Panc1 (cell line): ENCODE results near the gene MAB21L2. TPM values are rescaled to one million over a fixed set of nuclear protein-coding genes. Genes with fewer than 3 reads are reported as not detected.

Experiments
- ATAC-seq: fragments of 200-7000 bp; cut with Tn5 transposase; 2 replicates; pipeline ENCODE4 v1.9.1; 2020; ENCODE audit warnings: mild to moderate bottlenecking, moderate library complexity
- BruUV-seq: library from RNA; stranded (reverse); fragments of 400-500 nt; replicated peaks from 2 replicates; lab custom pipeline; 2021; lab: Mats Ljungman, UMichigan
- CTCF ChIA-PET: fragments of 300-600 bp; sonication (Branson Sonifier 250); formaldehyde crosslinking; loops from one replicate; lab custom pipeline; 2022; ENCODE audit warnings: antibody characterized with exemption; lab: Charles Lee
- POLR2A ChIA-PET: fragments of 300-600 bp; sonication (Branson Sonifier 250); formaldehyde crosslinking; loops from one replicate; lab custom pipeline; 2022; ENCODE audit warnings: antibody characterized with exemption; lab: Charles Lee
- DNase-seq: peaks from one replicate; pipeline ENCODE4 v3.0.0-alpha.2; 2010; ENCODE audit warnings: low read depth, low spot score
- H3K27ac ChIP-seq: 2 replicates; pipeline ENCODE4 v1.5.1; 2011; ENCODE audit warnings: mild to moderate bottlenecking, low read length, inconsistent platforms
- H3K27me3 ChIP-seq: fragments of 200-500 bp; sonication (Bioruptor generic); 2 replicates; pipeline ENCODE4 v1.6.0; 2014; ENCODE audit warnings: low read length, inconsistent platforms; ENCODE audit not compliant: control insufficient read depth, insufficient read depth
- H3K36me3 ChIP-seq: fragments of 200-500 bp; sonication (Bioruptor generic); 2 replicates; pipeline ENCODE4 v1.5.1; 2014; ENCODE audit warnings: inconsistent platforms, mild to moderate bottlenecking, low read length, moderate library complexity; ENCODE audit not compliant: control insufficient read depth, insufficient read depth
- H3K4me1 ChIP-seq: 2 replicates; pipeline ENCODE4 v1.5.1; 2011; ENCODE audit warnings: inconsistent platforms, mild to moderate bottlenecking, low read length, moderate library complexity; ENCODE audit not compliant: control insufficient read depth, insufficient read depth
- H3K4me3 ChIP-seq, 2 experiments: 2 replicates each; pipeline ENCODE4 v1.5.1; 2011 to 2012; ENCODE audit warnings: low read depth in 2 of 2, low read length in 2 of 2, mild to moderate bottlenecking in 2 of 2, inconsistent platforms in 1 of 2, moderate library complexity in 1 of 2
- H3K9me3 ChIP-seq: fragments of 200-500 bp; sonication (Bioruptor generic); 2 replicates; pipeline ENCODE4 v1.5.1; 2014; ENCODE audit warnings: low read depth, mild to moderate bottlenecking, inconsistent platforms, low read length, moderate library complexity; ENCODE audit not compliant: control insufficient read depth, insufficient read depth
- CTCF ChIP-seq: fragments of 450-650 bp; IDR thresholded peaks from 2 replicates; pipeline ENCODE4 v1.5.1; 2017; ENCODE audit warnings: mild to moderate bottlenecking
- POLR2AphosphoS5 ChIP-seq: IDR thresholded peaks from 2 replicates; pipeline ENCODE4 v1.6.1; 2012; ENCODE audit warnings: mild to moderate bottlenecking, low read depth, low read length, moderate library complexity
- REST ChIP-seq, 2 experiments: IDR thresholded peaks; 2 replicates each; pipeline ENCODE4 v1.6.1; 2011 to 2012; ENCODE audit warnings: low read depth in 2 of 2, control low read depth in 1 of 2, low read length in 1 of 2, mild to moderate bottlenecking in 1 of 2, moderate library complexity in 1 of 2; ENCODE audit not compliant: insufficient read depth in 1 of 2
- SIN3A ChIP-seq: IDR thresholded peaks from 2 replicates; pipeline ENCODE4 v1.6.1; 2012; ENCODE audit warnings: low read depth, mild to moderate bottlenecking, low read length, moderate library complexity, borderline replicate concordance; ENCODE audit not compliant: insufficient read depth
- TCF7L2 ChIP-seq: IDR thresholded peaks from 2 replicates; pipeline ENCODE4 v1.6.1; 2011; ENCODE audit warnings: mild to moderate bottlenecking, low read depth, low read length, inconsistent platforms
- in situ Hi-C: cut with HindIII; loops from 2 replicates; pipeline ENCODE4 v1.10.0; 2016; ENCODE audit warnings: low sequenced_read_pairs, low pct_unique_long_range_greater_than_20kb
- intact Hi-C: fragments of 100-400 bp; cut with micrococcal nuclease; formaldehyde crosslinking; loops from one replicate; pipeline ENCODE4 v1.10.0; 2022; ENCODE audit not compliant: unreplicated experiment
- total RNA-seq: library from RNA; stranded (reverse); gene quantifications from one replicate; pipeline ENCODE4 v1.2.1, GENCODE V29; 2021; ENCODE audit not compliant: unreplicated experiment

Gene MAB21L2
- total RNA-seq, 1 experiment from 2014 or later, result not detected

- no peaks in the 10 kb centered on the region for H3K36me3 ChIP-seq
- no peak for DNase-seq
- POLR2A ChIA-PET, result no interaction called here
- intact Hi-C loops, result no loop called here
- H3K27ac ChIP-seq, result no peak overlapping the region
- no peak overlapping the region for H3K4me3 ChIP-seq
- no peak for ATAC-seq
- H3K27me3 ChIP-seq, result no peaks in the 10 kb centered on the region
- H3K4me1 ChIP-seq, result no peaks in the 10 kb centered on the region
- in situ Hi-C loops, result no loop called here
- BruUV-seq, result no TSS peak
- CTCF ChIA-PET, result no interaction called here
- no peak for TF ChIP-seq SIN3A
- no peak for TF ChIP-seq REST (IDR thresholded peaks at IDR 0.05; ENCODE audit: insufficient read depth in 1 of 2, low read depth in 2 of 2, low read length in 1 of 2)
- no peak for TF ChIP-seq CTCF
- no peak for TF ChIP-seq TCF7L2
- TF ChIP-seq POLR2AphosphoS5, result no peak
- no peaks in the 10 kb centered on the region for H3K9me3 ChIP-seq
Observed at GRCh38 chr4:150540959-150541360, 41.0 kb upstream of the MAB21L2 start.

- Histone ChIP-seq H3K36me3 (no peaks in the 10 kb centered on the region), H3K27me3 (no peaks in the 10 kb centered on the region), H3K4me1 (no peaks in the 10 kb centered on the region), H3K9me3 (no peaks in the 10 kb centered on the region), H3K4me3 (no peak overlapping the region), H3K27ac (no peak overlapping the region)
- TF ChIP-seq REST (IDR thresholded peaks at IDR 0.05; ENCODE audit: insufficient read depth in 1 of 2, low read depth in 2 of 2, low read length in 1 of 2) (no peak), SIN3A (no peak), TCF7L2 (no peak), POLR2AphosphoS5 (no peak), CTCF (no peak)
- in situ Hi-C loops, result no loop called here
- ATAC-seq (no peak), DNase-seq (no peak)
- BruUV-seq, result no TSS peak
- CTCF ChIA-PET, result no interaction called here
- POLR2A ChIA-PET, result no interaction called here
- intact Hi-C loops, result no loop called here
Observed at GRCh38 chr4:150541681-150542080, 40.3 kb upstream of the MAB21L2 start.
